GM19452 (cell line): ENCODE measurements around the gene ABHD12.
"Not testable (repeated sequence)": the region's sequence is repeated elsewhere in the genome, so short reads cannot be mapped to it uniquely, and the experiment has no call there.

ENCODE experiments used
- ATAC-seq: cut with Tn5 transposase; IDR thresholded peaks from one replicate; pipeline ENCODE4 v1.9.1; 2021; ENCODE audit not compliant: unreplicated experiment

Gene ABHD12

GRCh38 chr20:25355011-25355595 lies 35.5 kb downstream of the ABHD12 start:
- no peak for ATAC-seq

DNA sequence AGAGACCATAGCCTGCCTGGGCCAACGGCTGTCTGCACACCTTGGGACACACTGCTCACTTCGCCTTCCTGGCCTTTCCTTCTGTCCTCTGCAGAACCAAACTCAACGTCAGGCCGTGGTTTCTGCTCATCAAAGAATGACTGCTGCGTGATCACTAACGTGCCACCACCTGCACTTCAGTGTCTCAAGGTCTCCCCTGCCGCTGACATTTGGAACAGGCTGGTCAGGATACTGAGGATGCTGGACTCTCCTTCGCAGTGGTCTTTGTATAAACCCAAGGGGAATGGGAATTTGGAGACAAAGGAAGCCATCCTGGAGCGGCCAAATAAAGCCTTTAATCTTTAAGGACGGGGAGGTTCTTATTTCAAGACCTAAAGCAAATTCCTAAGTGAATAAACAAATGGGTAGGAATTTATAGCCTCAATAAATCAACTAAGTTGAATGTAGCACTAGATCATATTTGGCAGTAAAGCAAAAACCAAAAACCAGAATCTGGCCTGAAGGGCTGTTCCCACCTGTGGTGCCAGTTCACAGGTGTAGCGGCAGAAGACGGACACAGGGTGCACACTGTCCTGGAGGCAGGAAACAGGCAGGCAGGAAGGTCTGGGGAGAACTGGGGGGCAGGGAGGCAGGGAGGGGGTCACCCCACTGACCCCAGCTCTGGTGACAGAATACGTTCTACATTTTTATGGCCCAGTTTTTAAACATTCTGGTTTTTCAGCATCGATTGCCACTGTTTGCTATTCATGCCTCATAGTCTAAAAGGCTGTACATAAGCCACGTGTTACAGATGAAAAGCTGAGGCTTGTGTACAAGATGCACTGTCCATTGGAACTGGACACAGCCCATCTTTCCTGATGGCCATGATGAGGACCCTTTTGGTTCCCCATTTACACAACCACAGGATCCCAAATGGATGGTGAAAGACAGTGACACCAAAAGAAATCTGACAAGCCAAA lies 36.6 kb downstream of the ABHD12 start:
- no peak for ATAC-seq

GRCh38 chr20:25353353-25353746 lies 37.3 kb downstream of the ABHD12 start:
- ATAC-seq = no peak

DNA sequence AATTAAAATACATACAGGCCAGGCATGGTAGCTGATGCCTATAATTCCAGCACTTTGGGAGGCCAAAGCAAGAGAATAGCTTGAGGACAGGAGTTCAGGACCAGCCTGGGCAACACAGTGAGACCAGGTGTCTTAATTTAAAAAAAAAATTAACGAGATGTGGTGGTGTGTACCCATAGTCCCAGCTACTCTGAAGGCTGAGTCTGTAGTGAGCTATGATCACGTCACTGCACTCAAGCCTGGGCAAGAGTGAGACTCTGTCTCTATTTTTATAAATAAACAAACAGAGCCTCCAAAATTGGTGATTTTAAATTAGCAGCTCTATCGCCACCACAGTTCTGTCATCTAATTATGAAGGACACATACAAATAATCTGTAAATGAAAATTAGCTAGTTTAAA lies 37.9 kb downstream of the ABHD12 start:
- ATAC-seq = no peak

DNA sequence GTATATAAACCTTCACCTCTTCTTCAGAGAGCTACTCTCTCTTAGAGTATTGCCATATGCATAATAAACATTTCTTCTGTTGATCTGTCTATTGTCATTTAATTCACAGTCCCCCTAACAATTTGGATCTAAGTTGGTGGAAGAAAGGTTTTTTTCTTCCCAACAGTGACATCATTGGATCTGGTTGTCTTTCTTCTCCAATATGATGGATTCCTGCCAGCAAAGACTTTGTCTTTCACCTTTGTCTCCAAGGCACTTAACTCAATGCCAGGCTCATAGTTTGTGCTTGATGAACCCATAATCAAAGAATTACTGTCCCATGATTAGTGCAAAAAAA lies 39.6 kb downstream of the ABHD12 start:
- no peak for ATAC-seq

DNA sequence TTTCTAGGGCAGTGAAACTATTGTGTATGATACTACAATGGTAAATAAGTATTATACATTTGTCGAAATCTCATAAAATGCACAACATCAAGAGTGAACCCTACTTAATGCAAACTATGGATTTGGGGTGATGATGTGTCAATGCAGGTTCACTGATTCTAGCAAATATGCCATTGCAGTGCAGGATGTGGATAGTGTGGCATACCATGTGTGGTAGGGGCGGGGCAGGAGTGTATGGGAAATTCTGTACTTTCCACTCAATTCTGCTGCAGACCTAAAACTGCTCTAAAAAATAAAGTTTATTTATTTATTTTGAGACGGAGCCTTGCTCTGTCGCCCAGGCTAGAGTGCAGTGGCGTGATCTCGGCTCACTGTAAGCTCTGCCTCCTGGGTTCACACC lies 44.3 kb downstream of the ABHD12 start:
- no peak for ATAC-seq

DNA sequence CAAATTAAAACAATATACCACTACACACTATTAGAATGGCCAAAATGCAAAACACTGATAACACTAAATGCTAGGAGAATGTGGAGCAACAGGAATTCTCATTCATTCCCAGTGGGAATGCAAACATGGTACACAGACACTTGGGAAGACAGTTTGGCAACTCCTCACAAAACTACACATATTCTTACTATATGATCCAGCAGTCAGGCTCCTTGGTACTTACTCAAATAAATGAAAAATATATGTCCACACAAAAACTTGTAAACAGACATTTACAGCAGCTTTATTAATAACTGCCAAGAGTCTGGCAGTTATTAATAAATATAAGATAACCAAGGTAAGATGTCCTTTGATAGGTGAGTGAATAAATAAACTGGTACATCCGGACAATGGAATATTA lies 44.9 kb downstream of the ABHD12 start:
- ATAC-seq = no peak

GRCh38 chr20:25344634-25345033 lies 46.0 kb downstream of the ABHD12 start:
- no peak for ATAC-seq

GRCh38 chr20:25341716-25342680 lies 48.6 kb downstream of the ABHD12 start:
- no peak for ATAC-seq

DNA sequence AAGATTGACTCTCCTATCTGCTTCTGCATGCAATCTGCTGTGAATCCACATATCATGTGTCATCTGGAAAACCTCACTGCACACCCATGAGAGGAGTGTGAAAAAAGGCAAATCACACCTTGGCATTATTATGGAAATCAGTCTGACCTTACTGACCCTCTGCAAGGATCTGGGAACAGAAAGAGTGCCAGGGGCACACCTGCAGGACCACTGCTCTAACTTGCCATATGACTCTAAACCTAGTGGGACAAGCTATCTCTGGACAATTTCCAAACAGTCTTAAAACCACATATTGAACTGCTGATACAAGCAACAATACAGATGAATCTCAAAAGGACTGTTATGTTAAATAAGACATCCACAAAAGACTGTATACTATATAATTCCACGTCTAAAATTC lies 50.3 kb downstream of the ABHD12 start:
- ATAC-seq = no peak

GRCh38 chr20:25339608-25340007 lies 51.0 kb downstream of the ABHD12 start:
- ATAC-seq = no peak

- ATAC-seq = no peak
These were observed 52.3 kb downstream of the ABHD12 start for GRCh38 chr20:25338112-25339023.

DNA sequence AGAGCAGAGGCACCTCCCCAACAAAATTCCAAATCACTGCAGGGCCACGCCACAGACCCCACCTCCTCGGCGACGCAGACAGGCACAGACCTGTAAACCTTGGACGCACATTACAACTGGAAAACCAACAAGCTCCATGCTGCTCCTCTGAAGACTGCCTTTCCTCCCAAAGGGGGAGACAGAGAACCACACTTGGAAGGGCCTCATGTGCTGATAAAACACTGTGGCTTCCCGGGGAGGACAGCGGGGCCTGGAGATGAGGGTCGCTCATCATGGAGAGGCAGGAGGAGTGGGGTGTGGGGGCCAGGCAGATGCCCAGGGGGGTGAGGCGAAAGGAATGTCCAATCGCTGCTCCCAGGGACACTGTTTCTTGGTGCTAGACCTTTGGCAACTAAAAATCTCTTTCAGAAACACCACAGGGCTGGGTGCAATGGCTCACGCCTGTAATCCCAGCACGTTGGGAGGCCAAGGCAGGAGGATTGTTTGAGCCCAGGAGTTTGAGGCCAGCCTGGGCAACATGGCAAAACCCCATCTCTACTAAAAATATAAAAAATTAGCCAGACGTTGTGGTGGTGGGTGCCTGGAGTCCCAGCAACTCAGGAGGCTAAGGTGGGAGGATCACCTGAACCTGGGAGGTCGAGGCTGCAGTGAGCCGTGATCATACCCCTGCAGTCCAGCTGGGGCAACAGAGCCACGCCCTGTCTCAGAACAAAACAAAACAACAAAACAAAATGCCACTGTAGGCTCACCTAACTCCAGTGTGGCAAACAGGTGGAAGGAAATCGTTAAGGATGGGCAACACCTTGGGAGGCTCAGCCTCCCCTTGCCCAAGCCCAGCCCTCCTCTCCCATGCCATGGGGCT lies 53.8 kb downstream of the ABHD12 start:
- ATAC-seq = no peak

GRCh38 chr20:25334972-25335371 lies 55.7 kb downstream of the ABHD12 start:
- not testable (repeated sequence) for ATAC-seq

GRCh38 chr20:25328954-25329498 lies 61.6 kb downstream of the ABHD12 start:
- no peak for ATAC-seq

GRCh38 chr20:25327521-25328235 lies 63.0 kb downstream of the ABHD12 start:
- ATAC-seq = no peak

GRCh38 chr20:25325997-25326396 lies 64.6 kb downstream of the ABHD12 start:
- ATAC-seq = no peak

DNA sequence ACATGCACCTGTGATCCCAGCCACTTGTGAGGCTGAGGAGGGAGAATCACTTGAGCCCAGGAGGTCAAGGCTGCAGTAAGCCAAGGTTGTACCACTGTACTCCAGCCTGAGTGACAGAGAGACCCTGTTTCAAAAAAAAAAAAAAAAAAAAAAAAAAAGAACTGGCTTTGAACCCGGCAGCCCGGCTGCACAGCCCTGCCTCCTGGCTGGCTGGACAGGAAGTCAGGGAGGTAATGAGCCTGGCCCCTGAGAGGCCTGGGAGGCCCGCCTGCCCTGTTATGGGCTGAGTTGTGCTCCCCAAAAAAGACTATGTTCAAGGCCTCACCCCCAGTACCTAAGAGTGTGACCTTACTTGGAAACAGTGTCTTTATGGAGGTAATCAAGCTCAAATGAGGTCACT lies 65.6 kb downstream of the ABHD12 start:
- no peak for ATAC-seq

DNA sequence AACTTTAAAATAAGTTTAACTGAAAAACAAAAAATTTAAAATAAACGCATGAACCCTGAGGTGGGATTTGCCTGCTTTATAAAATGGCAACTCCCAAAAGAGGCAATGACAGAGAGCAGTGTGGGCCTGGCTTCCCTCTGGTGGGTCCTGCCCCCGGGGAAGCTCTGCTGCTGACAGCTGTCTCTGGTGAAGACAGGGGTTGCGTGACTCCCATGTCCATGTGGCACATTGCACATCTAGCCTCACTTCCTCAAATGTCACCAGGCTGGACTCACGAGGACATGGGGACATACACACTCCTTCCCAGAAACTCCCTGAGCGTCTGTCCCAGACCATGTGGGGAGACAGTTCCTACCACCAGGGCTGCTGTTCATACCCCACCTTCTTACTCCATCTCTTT lies 66.2 kb downstream of the ABHD12 start:
- ATAC-seq = no peak
